ENCODE measurements around the gene IQCB1.
"Not testable (repeated sequence)": the region's sequence is repeated elsewhere in the genome, so short reads cannot be mapped to it uniquely, and the experiment has no call there.

IQCB1 gene

GRCh38 chr3:121800906-121801305, 34.0 kb downstream of the IQCB1 start:
- no peak for DNase-seq

- no peak for DNase-seq
Observed at GRCh38 chr3:121796970-121797369, 37.9 kb downstream of the IQCB1 start.

- DNase-seq: no peak
Observed at GRCh38 chr3:121794264-121794983, 40.4 kb downstream of the IQCB1 start.

GRCh38 chr3:121793078-121793477, 41.8 kb downstream of the IQCB1 start:
- DNase-seq: no peak

GRCh38 chr3:121786485-121786884, 48.4 kb downstream of the IQCB1 start:
- DNase-seq: no peak

- DNase-seq: not testable (repeated sequence)
Observed at GRCh38 chr3:121782784-121783183, 52.1 kb downstream of the IQCB1 start.

GRCh38 chr3:121781611-121782010, 53.2 kb downstream of the IQCB1 start:
- DNase-seq: no peak

- DNase-seq: not testable (repeated sequence)
Observed at GRCh38 chr3:121775095-121775494, 59.8 kb downstream of the IQCB1 start.

GRCh38 chr3:121769246-121769645, 65.6 kb downstream of the IQCB1 start:
- no peak for DNase-seq

GRCh38 chr3:121768452-121768851, 66.4 kb downstream of the IQCB1 start:
- DNase-seq: no peak

- no peak for DNase-seq
Observed at GRCh38 chr3:121759541-121760202, 75.2 kb downstream of the IQCB1 start.

- no peak for DNase-seq
Observed at GRCh38 chr3:121758727-121759450, 76.0 kb downstream of the IQCB1 start.

GRCh38 chr3:121757812-121758545, 76.9 kb downstream of the IQCB1 start:
- DNase-seq: no peak

GRCh38 chr3:121757087-121757811, 77.6 kb downstream of the IQCB1 start:
- DNase-seq: no peak

- DNase-seq: no peak
Observed at GRCh38 chr3:121752772-121753171, 82.1 kb downstream of the IQCB1 start.

- DNase-seq: no peak
Observed at GRCh38 chr3:121752261-121752660, 82.6 kb downstream of the IQCB1 start.

GRCh38 chr3:121750087-121750415, 84.8 kb downstream of the IQCB1 start:
- no peak for DNase-seq

- peak; percentile 100 for DNase-seq
Observed at GRCh38 chr3:121749276-121750086, 85.4 kb downstream of the IQCB1 start, which contains the start of gene GOLGB1. TSS of gene GOLGB1 (minus strand) at chr3:121749741. CDS start at chr3:121730971, 18,770 bp downstream.

GRCh38 chr3:121748680-121749275, 86.1 kb downstream of the IQCB1 start:
- no peak for DNase-seq

- DNase-seq: no peak
Observed at GRCh38 chr3:121747976-121748375, 86.9 kb downstream of the IQCB1 start.

GRCh38 chr3:121743106-121743505, 91.8 kb downstream of the IQCB1 start:
- DNase-seq: not testable (repeated sequence)
